Fibroblast of skin of scalp (primary cell): ENCODE results near the gene TVP23C.

ENCODE experiments used
- DNase-seq: peaks from one replicate; pipeline ENCODE4 v3.0.0-alpha.2; 2013

Gene TVP23C

DNA sequence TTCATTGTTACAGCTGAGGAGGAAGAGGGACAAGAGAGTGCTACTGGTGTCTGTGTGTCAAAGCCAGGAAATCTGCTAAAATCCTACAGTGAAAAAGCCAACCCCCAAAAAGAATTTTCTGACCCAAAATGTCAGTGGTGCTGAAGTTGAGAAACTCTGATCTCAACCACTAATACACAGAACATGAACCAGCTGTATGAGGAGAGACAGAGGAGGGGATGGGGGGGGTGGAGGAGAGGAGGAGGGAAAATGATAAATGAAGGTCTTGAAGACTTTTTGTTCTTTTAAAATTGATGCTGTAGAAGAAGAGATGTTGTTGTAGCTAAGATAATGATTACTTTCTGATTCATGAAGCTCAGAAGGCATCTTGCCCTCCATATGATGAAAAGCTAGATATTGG, 68.5 kb downstream of the TVP23C start:
- DNase-seq: no peak

DNA sequence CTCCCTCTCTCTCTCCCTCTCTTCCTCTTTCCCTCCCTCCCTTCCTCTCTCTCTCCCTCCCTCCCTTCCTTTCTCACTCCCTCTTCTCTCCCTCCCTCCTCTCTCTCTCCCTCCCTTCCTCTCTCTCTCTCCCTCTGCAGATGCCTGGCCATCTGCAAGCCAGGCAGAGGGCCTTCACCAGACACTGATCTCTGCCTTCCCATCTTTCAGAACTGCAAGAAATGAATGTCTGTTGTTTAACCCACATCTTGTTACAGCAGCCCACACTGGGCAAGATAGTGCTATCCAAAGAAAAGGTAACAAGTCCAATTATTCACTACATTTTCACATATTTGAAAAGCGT, 69.6 kb downstream of the TVP23C start:
- no peak for DNase-seq

DNA sequence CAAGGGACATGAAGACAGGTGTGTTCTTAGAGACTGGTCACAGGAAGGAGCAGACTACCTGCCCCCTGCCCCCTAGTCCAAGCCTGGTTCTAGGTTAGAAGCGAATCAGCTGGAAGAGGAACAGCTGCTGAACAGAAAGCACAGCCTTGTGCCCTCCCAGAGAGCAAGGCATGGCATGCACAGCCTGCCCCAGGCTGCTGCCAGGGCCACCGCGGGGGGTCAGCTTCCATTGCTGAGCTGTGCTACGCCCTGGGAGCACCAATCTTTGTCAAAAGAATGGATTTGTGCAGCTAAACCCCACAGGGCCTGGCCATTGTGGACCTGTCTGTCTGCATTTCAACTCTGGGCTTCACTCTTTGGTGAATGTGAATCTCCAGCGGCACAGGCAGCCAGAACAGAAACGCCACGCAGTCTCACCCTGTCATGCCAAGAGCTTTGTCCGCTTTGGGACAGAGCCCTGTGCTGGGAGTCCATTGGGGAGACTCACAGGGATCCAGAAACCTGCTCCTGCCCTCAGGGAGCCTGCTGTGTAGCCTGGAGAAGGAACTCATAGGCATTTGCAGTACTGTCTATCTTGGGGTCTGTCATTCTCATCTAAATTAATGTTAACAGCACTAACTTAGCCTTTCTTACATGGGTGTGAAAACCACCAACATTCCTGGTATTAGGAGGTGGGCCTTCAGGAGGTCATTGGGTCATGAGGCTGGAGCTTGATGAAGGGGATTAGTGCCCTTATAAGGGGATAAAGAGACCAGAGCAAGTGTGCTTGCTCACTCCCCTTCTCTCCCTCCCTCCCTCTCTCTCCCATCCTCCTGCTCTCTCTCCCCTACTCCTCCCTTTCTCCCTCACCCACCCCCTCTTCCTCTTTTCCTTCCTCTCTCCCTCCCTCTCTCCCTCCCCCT, 70.2 kb downstream of the TVP23C start:
- peak; percentile 46 for DNase-seq

DNA sequence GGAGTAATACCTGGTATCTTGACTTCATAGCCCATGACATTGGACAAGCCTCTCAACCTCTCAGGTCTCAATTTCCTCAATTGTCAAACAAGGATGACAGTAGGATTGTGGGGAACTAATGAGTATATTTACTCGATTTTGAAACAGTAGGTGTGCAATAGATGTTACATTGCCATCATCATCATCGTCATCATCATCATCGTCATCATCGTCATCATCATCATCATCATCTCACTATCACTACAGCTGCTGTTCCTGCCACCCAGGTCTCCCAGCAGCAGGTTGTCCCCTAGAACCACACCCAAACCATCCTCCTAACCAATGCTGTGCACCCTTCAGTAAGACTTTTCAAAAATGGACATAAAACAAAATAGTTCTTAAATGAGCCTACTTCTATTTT, 71.1 kb downstream of the TVP23C start:
- no peak for DNase-seq

DNA sequence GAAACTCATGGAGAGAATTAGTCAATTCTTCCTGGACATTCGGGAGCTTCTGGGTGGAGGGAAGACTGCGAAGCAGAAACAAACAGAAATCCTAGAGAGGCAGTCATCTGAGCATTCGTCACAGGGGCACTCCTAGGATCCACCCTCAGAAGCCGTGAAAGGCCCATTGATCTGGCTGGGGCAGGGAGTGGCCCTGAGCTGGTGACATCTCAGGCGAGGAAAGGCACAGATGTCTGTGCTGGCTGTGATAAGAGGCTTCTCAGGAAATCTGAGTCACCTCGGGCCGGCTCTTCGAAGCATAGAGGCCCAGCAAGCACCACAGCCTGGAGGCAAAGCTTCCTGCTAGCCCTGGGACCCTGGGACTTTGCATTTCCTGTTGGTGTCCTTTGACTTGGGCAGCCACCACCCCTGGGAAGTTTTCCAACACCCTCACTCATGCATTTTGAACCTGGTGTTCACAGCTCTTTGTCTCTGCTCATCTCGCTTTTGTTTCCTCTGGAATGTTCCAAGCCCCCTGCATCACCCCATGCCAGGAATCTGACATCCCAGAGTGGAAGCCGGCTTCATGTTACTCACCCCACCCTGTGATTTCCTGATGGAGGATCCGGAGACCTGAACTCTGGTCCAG, 72.5 kb downstream of the TVP23C start:
- peak; percentile 59 for DNase-seq

DNA sequence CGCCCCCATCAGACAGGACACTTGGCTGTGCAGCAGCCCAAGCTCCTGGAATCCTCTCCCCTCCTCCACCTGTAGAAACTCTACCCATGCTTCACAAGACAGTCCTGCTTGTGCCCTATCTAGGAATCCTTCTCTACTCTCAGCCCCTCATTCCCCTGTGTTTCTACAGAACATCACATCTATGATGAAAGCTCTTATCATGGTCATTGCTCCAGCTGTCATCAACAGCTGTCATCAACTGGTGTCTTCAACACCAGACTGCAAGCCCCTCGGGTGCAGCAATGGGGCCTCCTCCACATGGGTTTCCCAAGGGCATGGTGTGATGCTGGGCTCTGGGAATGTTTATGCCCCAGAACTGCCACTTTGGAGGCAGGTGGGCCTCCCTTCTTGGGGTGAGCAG, 74.7 kb downstream of the TVP23C start:
- DNase-seq: no peak

DNA sequence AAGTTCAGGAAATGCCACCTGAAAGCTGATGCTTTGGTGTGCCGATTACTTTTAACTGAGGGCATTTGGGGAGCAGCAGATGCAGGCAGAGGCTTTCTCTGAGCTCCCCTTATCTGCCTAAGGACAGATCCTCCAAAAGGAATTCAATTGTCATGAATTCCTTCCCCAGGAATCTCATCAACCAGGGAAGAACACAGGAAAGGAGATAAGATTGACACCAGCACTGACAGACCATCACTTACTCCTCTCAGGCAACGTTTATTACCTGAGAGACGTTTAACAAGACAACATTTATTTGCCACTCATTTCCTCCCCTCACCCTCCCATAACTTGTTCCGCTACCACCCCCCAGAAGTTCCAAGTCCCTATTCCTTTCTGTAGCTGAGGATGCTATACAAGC, 78.2 kb downstream of the TVP23C start:
- no peak for DNase-seq

DNA sequence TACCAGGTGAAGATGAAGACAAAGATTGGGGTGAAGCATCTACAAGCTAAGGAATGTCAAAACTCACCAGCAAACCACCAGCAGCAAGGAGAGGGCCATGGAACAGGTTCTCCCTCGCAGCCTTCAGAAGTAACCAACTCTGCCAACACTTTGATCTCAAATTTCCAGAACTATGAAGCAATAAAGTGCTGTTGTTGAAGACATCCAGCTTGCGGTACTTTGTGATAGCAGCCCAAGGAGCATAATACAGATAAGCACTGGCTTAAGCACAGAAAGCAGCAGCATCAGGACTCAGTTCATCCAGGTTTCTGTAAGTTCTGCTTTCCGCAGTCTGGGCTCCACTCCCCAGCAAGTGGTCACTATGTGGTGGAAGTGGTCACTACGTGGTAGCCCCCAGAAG, 79.9 kb downstream of the TVP23C start:
- DNase-seq: no peak

DNA sequence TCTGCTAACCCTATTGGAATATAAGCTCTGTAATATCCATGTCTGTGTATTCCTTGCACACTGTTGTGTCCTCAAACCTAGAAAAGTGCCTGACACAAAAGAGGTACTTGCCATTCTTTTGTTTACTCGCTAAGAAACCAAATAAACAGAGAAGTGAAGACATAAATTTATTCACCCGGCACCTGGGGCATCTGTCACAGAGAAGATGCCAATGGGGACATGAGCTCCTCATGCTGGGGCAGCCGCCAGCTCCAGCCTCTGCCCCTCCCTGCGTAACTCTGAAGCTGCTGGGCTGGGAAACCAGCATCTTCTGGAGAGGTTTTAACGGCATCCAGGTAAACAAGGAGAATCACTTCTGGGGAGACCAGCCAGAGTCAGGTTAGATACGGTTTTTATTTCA, 80.8 kb downstream of the TVP23C start:
- DNase-seq: no peak

DNA sequence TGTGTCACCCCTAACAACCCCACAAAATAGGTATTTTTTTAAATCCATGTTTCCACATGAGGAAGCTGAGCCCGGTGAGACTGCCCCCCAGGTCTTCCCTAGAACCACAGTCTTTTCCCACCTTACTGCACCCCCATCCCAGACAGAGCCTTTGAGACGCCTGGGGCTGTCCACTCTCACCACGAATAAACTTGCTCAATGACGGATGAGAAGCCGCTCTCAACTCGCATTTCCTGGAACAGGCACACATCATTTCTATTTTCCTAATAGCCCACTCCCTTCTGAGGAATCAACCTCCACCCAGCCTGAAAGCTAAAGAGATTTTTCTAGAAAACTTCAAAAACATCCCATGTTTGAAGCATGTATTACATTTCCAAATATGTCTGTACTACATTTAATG, 81.8 kb downstream of the TVP23C start:
- DNase-seq: no peak

DNA sequence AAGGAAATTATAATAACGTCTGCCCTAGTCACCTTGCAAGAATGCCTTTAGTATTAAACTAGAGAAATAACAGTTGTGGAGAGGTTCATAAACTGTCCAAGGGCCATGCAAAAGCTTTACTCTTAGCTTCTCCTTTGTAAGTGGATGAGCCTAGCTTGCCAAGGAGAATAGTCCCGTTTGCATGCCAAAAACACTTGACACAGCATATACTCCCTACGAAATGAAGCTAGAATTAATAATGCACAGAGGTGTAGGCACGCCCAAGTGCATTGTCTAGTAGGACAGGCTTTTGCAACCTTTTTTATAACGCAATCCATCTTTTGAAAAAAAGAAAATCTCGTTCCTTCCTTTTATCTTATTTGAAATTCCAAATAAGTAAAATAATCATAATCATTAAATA, 83.1 kb downstream of the TVP23C start:
- DNase-seq: no peak

DNA sequence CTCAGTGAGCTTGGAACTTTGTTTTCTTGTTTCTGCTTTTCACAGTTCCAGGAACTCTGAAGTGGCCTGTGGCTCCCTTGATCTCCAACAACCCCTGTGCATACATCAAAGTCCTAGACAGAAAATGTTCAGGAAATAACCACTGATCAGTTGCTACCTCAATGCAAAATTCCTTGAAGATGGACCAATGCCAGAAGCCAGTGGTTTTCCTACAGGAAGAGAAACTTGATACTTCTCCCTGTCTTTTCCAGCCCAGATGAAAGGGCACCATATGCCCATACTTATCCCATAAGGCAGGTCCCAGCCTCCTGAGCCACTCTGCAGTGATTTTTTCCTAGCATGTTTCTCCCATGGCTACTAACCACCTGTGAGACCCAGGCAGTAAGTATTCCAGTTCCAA, 83.6 kb downstream of the TVP23C start:
- DNase-seq: peak; percentile 29

DNA sequence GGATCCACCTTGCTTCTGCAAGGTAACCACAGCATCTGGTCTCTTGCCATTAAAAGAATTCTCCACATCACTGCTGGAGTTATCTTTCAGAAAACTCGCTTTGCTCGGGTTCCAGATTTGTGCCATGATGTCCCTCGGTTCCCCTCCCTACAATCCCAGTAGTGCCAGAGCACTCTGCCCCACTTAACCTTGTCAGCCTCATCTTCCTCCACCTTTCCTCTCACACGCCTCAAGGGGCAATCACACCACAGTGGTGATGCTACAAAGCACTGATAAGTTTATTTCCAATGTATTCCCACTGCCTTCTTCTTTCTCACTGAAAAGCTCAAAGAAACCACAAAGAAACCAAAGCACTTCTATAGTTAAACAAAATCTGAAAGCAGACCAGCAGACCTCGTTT, 84.4 kb downstream of the TVP23C start:
- DNase-seq: no peak

DNA sequence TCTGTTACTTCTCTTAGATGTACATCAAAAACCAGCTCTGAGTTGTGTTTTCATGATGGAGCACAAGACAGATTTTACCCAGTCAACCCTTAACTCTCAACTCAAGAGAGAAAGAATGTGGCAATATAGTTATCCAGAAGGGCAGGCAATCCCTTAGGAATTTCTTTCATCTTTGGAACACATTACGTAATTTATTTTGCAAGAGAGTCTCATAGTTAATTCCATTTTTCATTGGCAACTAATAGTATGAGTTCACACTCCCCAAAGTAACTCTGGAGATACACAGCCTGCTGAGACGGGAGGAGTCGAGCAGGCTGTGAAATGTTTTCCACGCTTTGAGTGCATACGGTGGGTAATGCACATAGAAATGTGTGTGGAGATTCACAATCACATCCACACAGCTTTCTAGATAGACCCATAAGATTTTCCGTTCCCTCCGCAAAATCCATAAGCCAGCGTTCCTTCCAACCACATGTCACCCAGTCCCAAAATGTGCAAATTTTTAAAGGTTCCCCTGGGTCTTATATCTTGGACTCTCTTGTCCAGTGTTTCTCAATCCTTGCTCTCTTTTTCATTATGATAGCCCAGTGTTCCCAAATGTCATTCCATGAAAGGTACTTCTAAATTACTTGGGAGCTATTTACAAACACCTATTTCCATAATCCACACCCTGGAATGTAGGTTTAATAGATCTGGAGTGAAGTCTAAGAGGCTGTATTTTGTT, 87.5 kb downstream of the TVP23C start:
- DNase-seq: peak; percentile 69

DNA sequence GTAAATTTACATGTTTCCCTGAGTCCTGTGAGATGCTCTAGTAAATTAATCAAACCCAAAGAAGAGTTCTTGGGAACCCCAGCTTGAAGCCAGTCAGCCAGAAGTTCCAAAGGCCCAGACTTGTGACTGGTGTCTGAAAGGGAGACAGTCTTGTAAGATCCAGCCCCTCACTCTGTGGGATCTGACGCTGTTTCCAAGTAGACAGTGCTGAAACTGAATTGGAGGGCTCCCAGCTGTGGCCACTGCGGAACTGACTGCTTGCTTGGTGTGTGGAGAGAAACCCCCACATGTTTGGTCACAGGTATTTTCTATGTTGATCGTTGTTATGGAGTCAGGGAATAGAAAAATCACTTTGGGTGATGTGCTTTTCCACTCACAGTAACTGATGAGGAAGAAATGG, 90.4 kb downstream of the TVP23C start:
- no peak for DNase-seq

DNA sequence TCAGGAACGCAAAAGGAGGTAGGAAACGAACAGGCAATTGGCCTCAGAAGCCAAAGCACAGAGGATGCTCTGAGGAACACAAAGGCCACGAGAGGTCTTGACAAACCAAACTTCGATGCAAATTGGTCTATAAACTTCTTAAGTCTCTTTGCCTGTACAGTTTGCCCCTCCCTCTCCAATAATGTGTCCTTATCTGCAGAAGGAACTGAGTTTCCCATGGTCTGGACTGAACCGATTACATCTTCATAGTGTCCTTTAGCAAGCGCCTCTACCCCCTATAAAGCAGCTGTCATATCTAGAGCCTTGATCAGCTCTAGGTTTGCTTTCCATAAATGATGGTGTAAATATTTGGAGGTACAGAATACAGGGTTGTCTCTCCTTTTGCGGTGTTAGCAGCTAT, 92.7 kb downstream of the TVP23C start:
- no peak for DNase-seq

DNA sequence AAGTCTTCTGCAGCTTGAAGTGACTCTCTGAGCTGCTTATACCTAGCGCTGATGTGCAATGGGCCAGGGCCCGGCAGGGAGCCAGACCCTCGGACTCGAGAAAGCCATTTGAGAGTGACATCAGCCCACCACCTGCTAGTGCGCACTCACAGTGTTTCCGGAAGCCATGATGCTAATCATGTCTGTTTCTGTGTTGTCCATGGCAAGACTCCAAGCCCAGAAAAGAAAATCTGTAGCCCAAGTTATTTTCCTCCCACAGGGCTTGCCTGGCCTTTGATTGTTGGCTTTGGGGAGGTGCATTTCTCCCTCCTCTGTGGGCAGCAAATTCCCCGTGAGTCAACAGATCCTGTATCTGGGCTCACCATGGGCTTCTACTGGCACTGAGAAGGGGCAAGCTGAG, 94.0 kb downstream of the TVP23C start:
- DNase-seq: peak; percentile 77

DNA sequence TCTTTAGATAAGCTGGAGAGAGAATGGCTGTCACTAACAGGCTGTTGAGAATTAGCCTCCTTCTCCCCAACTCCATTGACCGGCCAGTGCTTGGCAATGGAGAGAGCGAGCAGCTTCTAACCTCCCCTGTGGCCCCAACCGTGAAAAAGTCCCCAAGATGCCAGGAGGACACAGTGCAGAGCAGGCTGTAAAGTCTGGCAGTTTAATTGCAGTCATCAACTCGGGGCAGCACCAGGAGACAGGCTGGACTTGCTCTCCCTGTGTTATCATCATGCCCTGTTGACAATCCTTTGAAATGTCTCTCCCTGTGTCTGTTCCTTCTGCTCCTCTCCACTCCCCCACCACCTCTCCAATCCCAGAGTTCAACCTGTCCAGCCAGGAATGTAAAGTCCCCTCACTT, 95.2 kb downstream of the TVP23C start:
- no peak for DNase-seq

DNA sequence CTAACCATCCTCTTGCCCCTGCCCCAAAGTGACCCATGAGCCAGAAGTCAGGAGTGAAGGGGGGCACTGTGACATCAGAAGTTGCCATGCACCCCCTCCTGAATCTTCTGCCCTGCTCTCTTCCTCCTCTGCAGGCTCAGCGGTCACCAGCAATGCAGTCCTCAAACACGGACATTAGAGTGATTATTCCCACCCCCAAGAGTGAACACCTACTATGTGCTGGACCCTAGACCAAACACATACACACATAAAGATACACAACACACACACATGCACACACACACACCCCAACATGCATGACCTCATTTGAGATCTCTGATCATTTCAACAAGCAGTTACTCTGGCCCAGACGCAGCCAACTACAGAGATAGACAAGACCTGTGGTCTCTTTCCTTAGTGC, 95.7 kb downstream of the TVP23C start, which contains the start of gene CDRT4:
TSS of gene CDRT4 (minus strand) at position 30 of the 400 bp plus-strand sequence. CDS start 27,383 bp downstream, outside the sequence.
- DNase-seq: no peak

DNA sequence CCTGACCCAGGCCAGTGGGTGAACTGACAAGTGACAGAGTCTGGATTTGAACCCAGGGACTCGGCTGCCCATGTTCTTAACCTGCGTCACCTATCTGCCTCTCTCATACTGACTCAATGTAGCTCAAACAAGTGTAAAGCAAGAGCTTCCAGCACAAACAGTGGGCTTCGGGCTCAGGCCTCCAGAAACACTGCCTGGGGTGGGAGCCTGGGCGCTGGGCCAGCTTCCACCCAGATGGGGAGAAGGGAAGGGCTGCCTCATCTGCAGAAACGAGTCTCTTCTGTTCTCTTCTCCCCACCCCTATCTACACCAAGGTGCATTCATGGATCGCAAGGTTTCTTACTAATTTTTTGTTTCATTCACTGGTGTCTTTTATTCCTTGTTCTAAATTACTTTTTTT, 97.2 kb downstream of the TVP23C start:
- no peak for DNase-seq

DNA sequence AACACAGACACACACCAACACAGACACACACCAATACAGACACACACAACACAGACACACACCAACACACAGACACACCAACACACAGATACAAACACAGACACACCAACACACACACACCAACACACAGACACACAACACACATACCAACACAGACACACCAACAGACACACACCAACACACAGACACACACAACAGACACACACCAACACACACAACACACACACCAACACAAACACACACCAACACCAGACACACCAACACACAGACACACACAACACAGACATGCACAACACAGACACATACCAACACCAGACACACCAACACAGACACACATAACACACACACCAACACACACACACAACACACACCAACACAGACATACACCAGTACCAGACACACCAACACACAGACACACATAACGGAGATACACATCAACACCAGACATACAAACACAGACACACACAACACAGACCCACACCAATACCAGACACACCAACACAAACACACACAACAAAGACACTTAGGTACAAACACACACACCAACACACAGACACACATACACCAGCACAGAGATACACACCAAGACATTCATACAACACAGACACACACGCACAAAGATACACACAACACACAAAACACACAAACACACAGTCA, 98.1 kb downstream of the TVP23C start:
- no peak for DNase-seq

DNA sequence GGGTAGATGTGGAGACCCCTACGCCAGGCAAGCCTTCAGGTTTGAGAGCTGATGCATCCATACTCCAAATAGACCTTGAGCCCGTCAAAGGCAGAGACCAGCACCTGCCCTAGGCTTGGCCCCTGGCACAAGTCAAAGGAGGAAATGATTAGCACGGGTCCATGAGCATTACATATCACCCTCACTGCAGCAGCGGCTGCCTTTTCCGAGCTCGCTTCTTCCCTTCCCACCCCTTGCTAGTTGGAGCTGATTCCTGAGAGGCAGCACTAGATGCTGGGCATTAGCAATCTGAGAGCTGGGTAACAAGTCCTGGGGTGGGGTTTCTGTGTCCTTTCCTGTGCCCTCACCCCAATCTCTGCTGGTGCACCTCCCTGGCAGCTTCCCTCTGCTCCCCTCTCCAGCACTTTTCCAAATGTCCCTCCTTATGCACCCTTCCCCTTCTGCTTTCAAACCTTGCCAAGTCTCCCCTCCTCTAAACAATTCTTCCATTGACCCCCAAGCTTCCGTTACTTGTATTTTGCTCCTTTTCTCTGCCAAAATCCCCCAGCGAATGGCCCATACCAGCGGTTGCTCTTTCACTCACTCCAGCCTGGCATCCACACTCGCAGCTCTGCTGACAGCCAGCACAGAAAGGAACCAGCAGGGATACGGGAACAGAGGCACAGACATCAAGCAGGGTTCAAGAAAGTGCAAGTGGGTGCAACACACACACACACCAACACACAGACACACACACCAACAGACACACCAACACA, 98.9 kb downstream of the TVP23C start:
- no peak for DNase-seq
